Stimulated activated memory B cell treated with anti-CD40 and anti-IgM and Interleukin-4, amounts not matched to agents 10 μg/mL and 1 μg/mL and 100 μg/mL, for 72 hours (primary cell): Measurements from ENCODE around the gene RFC5.
"Not testable (repeated sequence)": the region's sequence is repeated elsewhere in the genome, so short reads cannot be mapped to it uniquely, and the experiment has no call there.

Source experiments
- ATAC-seq: fragments of 150-1000 bp; cut with Tn5 transposase; 2 replicates; pipeline ENCODE4 v1.10.0; 2021
- H3K27ac Mint-ChIP-seq: one replicate; pipeline ENCODE4 v1.8.0; 2022; ENCODE audit warnings: mild to moderate bottlenecking, mixed read lengths
- H3K27me3 Mint-ChIP-seq: one replicate; pipeline ENCODE4 v1.8.0; 2022; ENCODE audit warnings: mixed read lengths
- H3K36me3 Mint-ChIP-seq: one replicate; pipeline ENCODE4 v1.8.0; 2022; ENCODE audit warnings: mixed read lengths
- H3K4me1 Mint-ChIP-seq: one replicate; pipeline ENCODE4 v1.8.0; 2022; ENCODE audit warnings: mixed read lengths
- H3K4me3 Mint-ChIP-seq: one replicate; pipeline ENCODE4 v1.8.0; 2022; ENCODE audit warnings: mild to moderate bottlenecking, moderate library complexity, mixed read lengths
- H3K9me3 Mint-ChIP-seq: one replicate; pipeline ENCODE4 v1.8.0; 2022; ENCODE audit warnings: mixed read lengths

The RFC5 gene

GRCh38 chr12:118068445-118068844 lies 51.9 kb downstream of the RFC5 start:
- no peaks in the 10 kb centered on the region for H3K9me3 Mint-ChIP-seq
- H3K36me3 Mint-ChIP-seq: no peaks in the 10 kb centered on the region
- peaks cover 17% of the 10 kb centered on the region for H3K27me3 Mint-ChIP-seq
- no peak overlapping the region for H3K4me3 Mint-ChIP-seq
- ATAC-seq: no peak
- H3K4me1 Mint-ChIP-seq: peaks cover 21% of the 10 kb centered on the region
- no peak overlapping the region for H3K27ac Mint-ChIP-seq

- Mint-ChIP-seq H3K9me3 (no peaks in the 10 kb centered on the region), H3K27ac (no peak overlapping the region)
- no peak for ATAC-seq
These were observed 54.1 kb downstream of the RFC5 start for GRCh38 chr12:118070650-118071049.

GRCh38 chr12:118073768-118074167 lies 57.3 kb downstream of the RFC5 start:
- no peak overlapping the region for H3K27ac Mint-ChIP-seq
- H3K9me3 Mint-ChIP-seq: no peaks in the 10 kb centered on the region
- ATAC-seq: no peak
- H3K4me1 Mint-ChIP-seq: no peaks in the 10 kb centered on the region
- no peaks in the 10 kb centered on the region for H3K27me3 Mint-ChIP-seq
- no peak overlapping the region for H3K4me3 Mint-ChIP-seq
- H3K36me3 Mint-ChIP-seq: no peaks in the 10 kb centered on the region

More at GRCh38 chr12:118070650-118071049, 54.1 kb downstream of the RFC5 start:
- H3K4me3 Mint-ChIP-seq: no peak overlapping the region
- peaks cover 17% of the 10 kb centered on the region for H3K27me3 Mint-ChIP-seq
- no peaks in the 10 kb centered on the region for H3K36me3 Mint-ChIP-seq
- H3K4me1 Mint-ChIP-seq: peaks cover 3% of the 10 kb centered on the region

- H3K9me3 Mint-ChIP-seq, H3K4me3 Mint-ChIP-seq, H3K27ac Mint-ChIP-seq, H3K36me3 Mint-ChIP-seq, H3K4me1 Mint-ChIP-seq, ATAC-seq: not testable (repeated sequence)
- H3K27me3 Mint-ChIP-seq: peaks cover 16% of the 10 kb centered on the region
These were observed 65.0 kb downstream of the RFC5 start for GRCh38 chr12:118081521-118081920.
